Smooth muscle cell (in vitro differentiated cells): Measurements from ENCODE around the gene CLIP2. TPM values are rescaled to one million over a fixed set of nuclear protein-coding genes. Genes with fewer than 3 reads are reported as not detected.

Experiments
- DNase-seq: peaks from one replicate; lab custom pipeline; 2025; ENCODE audit not compliant: unreplicated experiment; lab: John Stamatoyannopoulos, UW
- H2AFZ ChIP-seq: fragments of 200-600 bp; sonication (generic); 2 replicates; pipeline ENCODE4 v1.6.0; 2016; ENCODE audit warnings: antibody characterized with exemption, low read depth, mild to moderate bottlenecking
- H3F3A ChIP-seq: fragments of 200-600 bp; sonication (generic); 2 replicates; pipeline ENCODE4 v1.6.0; 2017; ENCODE audit warnings: antibody characterized with exemption, low read depth
- H3K27ac ChIP-seq: fragments of 200-600 bp; sonication (generic); 2 replicates; pipeline ENCODE4 v1.5.1; 2016; ENCODE audit warnings: low read depth, mild to moderate bottlenecking
- H3K27me3 ChIP-seq: fragments of 200-600 bp; sonication (generic); 2 replicates; pipeline ENCODE4 v1.6.1; 2016; ENCODE audit warnings: low read depth, mild to moderate bottlenecking
- H3K36me3 ChIP-seq: fragments of 200-600 bp; sonication (generic); 2 replicates; pipeline ENCODE4 v1.5.1; 2016; ENCODE audit warnings: low read depth
- H3K4me1 ChIP-seq: fragments of 200-600 bp; sonication (generic); 2 replicates; pipeline ENCODE4 v1.5.1; 2016; ENCODE audit warnings: low read depth
- H3K4me2 ChIP-seq: fragments of 200-600 bp; sonication (generic); 2 replicates; pipeline ENCODE4 v1.6.0; 2016; ENCODE audit warnings: mild to moderate bottlenecking
- H3K4me3 ChIP-seq: fragments of 200-600 bp; sonication (generic); 2 replicates; pipeline ENCODE4 v1.5.1; 2016; ENCODE audit warnings: mild to moderate bottlenecking
- H3K79me2 ChIP-seq: fragments of 200-600 bp; sonication (generic); 2 replicates; pipeline ENCODE4 v1.6.0; 2016; ENCODE audit warnings: low read depth, mild to moderate bottlenecking
- H3K9ac ChIP-seq: fragments of 200-600 bp; sonication (generic); 2 replicates; pipeline ENCODE4 v1.6.0; 2016; ENCODE audit warnings: low read depth
- H3K9me3 ChIP-seq: fragments of 200-600 bp; sonication (generic); replicated peaks from 2 replicates; pipeline ENCODE4 v1.5.1; 2016; ENCODE audit warnings: low read depth
- H4K20me1 ChIP-seq: fragments of 200-600 bp; sonication (generic); 2 replicates; pipeline ENCODE4 v1.6.0; 2016; ENCODE audit warnings: low read depth
- WGBS: methylation state at CpG from one replicate; pipeline ENCODE4 v1.1.7; 2016; ENCODE audit warnings: low lambda C conversion rate; 5-methylcytosine and 5-hydroxymethylcytosine counted together
- polyA plus RNA-seq: library from polyadenylated mRNA; unstranded; fragments of >200 nt; fragmentation: Nextera tagmentation; extraction: Ambion mirVana; gene quantifications from 2 replicates; pipeline ENCODE4 v1.2.1, GENCODE V29; 2016
- total RNA-seq: library from RNA; depleted of rRNA; stranded (reverse); fragments of >200 nt; gene quantifications from 2 replicates; pipeline ENCODE4 v1.2.3, GENCODE V29; 2014
- TF ChIP-seq, protein P1 (sequence below): fragments of 200-600 bp; sonication (generic); IDR thresholded peaks from 2 replicates; pipeline ENCODE4 v1.5.1; 2017; ENCODE audit warnings: borderline replicate concordance, mild to moderate bottlenecking, antibody characterized with exemption; ENCODE audit not compliant: insufficient read depth, poor library complexity, severe bottlenecking

Gene CLIP2
- total and polyA plus RNA-seq, 2 experiments from 2014 or later = 12.1 to 23.3 TPM

DNA sequence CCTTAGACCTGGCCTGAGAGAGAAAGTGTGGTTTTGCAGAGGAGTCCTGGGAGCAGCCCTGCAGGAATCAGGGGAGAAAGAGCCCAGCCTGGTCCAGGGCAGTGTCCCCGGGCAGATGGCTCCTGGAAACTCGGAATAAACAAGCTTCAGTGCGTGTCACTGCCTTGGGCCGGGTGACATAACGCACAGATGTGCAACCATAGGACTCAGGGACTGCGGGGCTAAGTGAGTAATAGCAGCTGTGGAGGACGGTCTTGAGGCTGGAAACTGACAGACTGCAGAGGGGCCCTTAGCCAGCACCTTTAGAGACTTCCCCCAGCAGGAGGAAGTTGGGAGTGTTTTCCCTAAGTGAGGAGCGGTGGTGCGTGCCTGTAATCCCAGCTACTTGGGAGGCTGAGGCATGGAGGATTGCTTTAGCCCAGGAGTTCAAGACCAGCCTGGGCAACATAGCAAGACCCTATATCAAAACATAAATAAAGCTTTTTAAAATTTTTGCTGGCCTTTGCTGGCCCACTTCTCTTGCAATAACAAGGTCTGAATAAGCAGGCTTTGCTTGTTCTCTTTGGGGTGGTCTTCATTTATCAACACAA, 5.3 kb upstream of the CLIP2 start:
- DNase-seq = no peak
- Histone ChIP-seq H3K9me3 (no peaks in the 10 kb centered on the region), H3K4me3 (no peak overlapping the region), H3K9ac (no peak overlapping the region), H4K20me1 (no peaks in the 10 kb centered on the region), H3K79me2 (no peaks in the 10 kb centered on the region), H3K4me2 (no peak overlapping the region), H3K36me3 (no peaks in the 10 kb centered on the region), H3K27me3 (no peaks in the 10 kb centered on the region), H3K4me1 (no peaks in the 10 kb centered on the region), H3K27ac (no peak overlapping the region), H3F3A (no peaks in the 10 kb centered on the region), H2AFZ (no peak overlapping the region)
- WGBS = 50% methylated on average over 9 of the region's 9 CpGs
- TF ChIP-seq, protein P1, sequence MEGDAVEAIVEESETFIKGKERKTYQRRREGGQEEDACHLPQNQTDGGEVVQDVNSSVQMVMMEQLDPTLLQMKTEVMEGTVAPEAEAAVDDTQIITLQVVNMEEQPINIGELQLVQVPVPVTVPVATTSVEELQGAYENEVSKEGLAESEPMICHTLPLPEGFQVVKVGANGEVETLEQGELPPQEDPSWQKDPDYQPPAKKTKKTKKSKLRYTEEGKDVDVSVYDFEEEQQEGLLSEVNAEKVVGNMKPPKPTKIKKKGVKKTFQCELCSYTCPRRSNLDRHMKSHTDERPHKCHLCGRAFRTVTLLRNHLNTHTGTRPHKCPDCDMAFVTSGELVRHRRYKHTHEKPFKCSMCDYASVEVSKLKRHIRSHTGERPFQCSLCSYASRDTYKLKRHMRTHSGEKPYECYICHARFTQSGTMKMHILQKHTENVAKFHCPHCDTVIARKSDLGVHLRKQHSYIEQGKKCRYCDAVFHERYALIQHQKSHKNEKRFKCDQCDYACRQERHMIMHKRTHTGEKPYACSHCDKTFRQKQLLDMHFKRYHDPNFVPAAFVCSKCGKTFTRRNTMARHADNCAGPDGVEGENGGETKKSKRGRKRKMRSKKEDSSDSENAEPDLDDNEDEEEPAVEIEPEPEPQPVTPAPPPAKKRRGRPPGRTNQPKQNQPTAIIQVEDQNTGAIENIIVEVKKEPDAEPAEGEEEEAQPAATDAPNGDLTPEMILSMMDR = no peak

DNA sequence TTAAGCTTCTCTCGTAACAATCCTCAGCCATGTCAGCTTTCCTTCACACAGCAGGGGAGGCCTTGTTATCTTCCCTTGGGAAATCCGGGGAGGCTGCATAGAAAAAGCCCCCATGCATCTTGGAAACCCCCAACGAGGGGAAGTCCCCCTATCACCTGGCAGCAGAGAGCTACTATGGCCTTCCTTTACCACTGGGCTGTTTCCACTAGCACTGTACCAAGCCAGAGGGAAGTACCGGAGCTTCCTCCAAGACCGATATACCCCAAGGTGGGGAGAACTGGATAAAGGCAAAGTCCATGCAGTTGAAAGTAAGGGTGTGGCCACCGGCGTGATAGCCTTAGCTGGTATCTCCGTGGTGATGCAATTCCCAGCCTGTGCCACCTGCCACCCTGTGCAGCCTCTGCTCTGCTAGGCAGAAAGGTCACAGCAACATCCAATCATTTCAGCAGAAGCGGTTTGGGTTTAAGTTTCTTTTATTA, 4.4 kb upstream of the CLIP2 start:
- TF ChIP-seq, protein P1 = no peak
- Histone ChIP-seq H3K79me2 (peaks cover 5% of the 10 kb centered on the region), H3K9ac (no peak overlapping the region), H4K20me1 (no peaks in the 10 kb centered on the region), H3F3A (no peaks in the 10 kb centered on the region), H3K4me3 (no peak overlapping the region), H2AFZ (no peak overlapping the region), H3K27me3 (no peaks in the 10 kb centered on the region), H3K4me2 (no peak overlapping the region), H3K9me3 (no peaks in the 10 kb centered on the region), H3K27ac (no peak overlapping the region), H3K4me1 (no peaks in the 10 kb centered on the region), H3K36me3 (no peaks in the 10 kb centered on the region)
- WGBS = 66% methylated on average over 9 of the region's 9 CpGs
- no peak for DNase-seq

DNA sequence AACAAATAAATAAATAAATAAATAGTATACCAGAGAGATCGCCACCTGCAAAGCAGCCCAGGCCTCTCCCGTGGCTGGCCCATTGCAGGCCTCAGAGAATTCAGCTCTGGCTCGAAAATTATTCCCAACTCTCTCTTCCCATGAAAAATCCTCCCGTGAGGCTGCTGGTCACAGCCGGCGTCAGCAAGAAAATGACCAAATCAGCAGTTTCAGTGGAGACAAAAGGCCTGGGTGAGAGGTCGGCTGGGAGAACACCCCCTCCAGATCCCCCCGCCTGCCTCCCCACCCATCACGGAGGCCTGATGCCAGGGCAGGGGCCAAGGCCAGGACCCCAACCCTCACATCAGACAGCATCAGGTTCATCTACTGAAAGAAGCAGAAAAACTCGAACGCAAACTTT, 3.1 kb upstream of the CLIP2 start:
- H3K4me2 ChIP-seq = no peak overlapping the region
- TF ChIP-seq, protein P1 = no peak
- peaks cover 18% of the 10 kb centered on the region for H3K79me2 ChIP-seq
- H3K4me3 ChIP-seq = no peak overlapping the region
- no peaks in the 10 kb centered on the region for H3K27me3 ChIP-seq
- no peak overlapping the region for H2AFZ ChIP-seq
- DNase-seq = no peak
- H3K9ac ChIP-seq = no peak overlapping the region
- no peak overlapping the region for H3K27ac ChIP-seq
- H3K9me3 ChIP-seq = no peaks in the 10 kb centered on the region
- peaks cover 11% of the 10 kb centered on the region for H4K20me1 ChIP-seq
- no peaks in the 10 kb centered on the region for H3F3A ChIP-seq
- WGBS = 92% methylated on average over 11 of the region's 11 CpGs
- no peaks in the 10 kb centered on the region for H3K36me3 ChIP-seq
- no peaks in the 10 kb centered on the region for H3K4me1 ChIP-seq
